HG02759 (cell line): ENCODE results near the gene RNF157.
"Not testable (repeated sequence)": the region's sequence is repeated elsewhere in the genome, so short reads cannot be mapped to it uniquely, and the experiment has no call there.

ENCODE experiments used
- ATAC-seq: cut with Tn5 transposase; IDR thresholded peaks from one replicate; pipeline ENCODE4 v1.9.1; 2021; ENCODE audit warnings: mild to moderate bottlenecking, moderate library complexity; ENCODE audit not compliant: unreplicated experiment

Gene RNF157

DNA sequence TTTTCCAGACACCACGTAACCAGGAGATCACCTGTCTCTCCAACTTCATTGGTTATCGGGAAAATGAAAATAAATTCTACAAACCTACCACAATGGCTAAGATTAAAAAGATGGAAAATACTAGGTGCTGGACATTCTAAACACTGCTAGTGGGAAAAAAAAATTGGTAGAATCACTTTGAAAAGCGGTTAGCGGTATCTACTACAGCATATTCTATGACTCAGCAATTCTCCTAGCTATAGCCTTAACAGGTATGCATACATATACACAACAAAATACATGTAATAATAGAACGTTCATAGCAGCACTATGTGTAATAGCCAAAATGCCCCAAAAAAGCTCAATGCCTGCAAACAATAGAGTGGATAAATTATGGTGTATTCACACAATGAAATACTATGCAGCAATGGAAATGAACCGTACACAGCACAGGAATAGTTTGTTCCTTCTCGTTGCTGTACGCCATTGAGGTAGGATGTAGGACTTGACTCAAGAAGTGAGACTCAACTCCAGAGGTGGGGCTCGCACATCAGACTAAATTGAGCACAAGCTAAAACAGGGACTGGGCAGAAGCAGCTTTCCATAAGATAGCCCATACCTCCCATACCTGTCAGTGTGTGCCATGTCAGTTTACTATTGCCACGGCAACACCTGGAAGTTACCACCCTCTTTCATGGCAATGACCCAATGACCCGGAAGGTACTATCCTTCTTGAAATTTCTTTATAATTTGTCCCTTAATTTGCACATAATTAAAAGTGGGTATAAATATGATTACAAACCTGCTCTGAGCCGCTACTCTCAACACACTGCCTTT is 44.8 kb downstream of the RNF157 start:
- ATAC-seq = no peak

DNA sequence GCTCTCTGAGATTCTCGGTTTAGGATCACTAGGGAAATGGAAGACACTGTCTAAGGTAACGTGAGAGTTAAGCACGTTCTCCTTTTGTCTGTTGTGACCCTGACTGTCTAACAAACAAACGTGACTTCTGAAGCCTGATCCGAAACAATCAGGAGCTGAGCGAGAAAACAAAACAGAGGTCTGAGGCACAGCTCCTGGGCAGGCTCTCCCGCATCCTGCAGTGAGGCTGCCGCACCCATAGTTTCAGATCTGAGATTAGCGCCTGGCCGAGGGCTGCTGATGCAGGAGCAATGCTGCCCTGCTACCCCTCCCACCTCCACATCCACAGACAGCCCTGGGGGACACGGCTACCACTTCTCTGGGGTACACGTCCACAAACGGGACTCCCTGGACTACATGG is 46.7 kb downstream of the RNF157 start:
- no peak for ATAC-seq

- peak; percentile 65 for ATAC-seq
Observed at GRCh38 chr17:76191896-76192295, 48.4 kb downstream of the RNF157 start.

DNA sequence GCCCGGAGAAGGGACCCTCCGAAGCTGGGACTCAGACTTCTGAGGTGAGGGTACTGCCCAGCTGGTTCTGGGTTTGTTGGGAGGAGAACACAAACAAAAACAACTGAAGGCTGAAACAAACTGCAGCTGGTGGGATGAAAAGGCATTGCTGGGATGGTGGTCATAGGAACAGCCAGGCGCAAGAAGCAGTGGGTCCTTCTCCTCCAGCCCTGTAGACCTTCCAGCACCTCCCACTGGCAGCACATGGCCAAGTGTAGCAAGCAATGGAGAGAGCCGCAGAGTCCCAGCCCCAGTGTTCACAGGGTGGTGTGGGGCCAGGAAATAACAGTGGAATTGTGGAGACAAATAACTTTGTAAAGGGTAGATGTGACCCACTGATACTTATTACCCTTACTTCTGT is 50.6 kb downstream of the RNF157 start:
- no peak for ATAC-seq

- no peak for ATAC-seq
Observed at GRCh38 chr17:76189247-76189646, 51.0 kb downstream of the RNF157 start.

- no peak for ATAC-seq
Observed at GRCh38 chr17:76188213-76189016, 51.9 kb downstream of the RNF157 start.

DNA sequence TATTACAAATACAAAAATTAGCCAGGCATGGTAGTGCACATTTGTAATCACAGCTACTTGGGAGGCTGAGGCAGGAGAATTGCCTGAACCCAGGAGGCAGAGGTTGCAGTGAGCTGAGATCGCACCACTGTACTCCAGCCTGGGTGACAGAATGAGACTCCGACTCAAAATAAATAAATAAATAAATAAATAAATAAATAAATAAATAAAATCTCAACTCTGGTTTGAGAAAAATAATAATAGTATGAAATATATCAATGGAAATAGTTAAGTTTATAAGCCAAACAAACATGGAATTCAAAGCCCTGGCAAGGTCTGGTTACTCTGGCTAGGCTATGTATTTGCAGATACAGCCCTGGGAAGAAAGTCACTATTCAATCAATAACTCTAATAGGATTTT is 53.5 kb downstream of the RNF157 start:
- not testable (repeated sequence) for ATAC-seq

DNA sequence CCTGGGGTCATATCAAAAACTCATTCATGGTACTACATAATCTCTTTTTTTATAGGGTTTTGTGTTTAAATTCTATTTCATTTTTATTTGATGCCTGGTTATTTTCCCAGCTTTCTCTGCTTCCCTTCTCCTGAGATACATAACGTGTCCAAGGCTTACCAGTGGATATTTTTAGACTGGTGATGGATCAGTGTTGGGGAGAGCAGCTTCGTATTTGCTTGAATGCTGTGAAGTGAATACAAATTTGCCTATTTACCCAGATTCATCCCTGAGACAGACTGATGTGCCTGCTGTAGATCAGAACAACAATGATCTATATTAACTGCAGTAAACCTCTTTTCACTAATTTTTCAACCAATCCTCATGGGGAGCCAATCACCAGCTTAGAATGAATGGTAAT is 56.0 kb downstream of the RNF157 start:
- no peak for ATAC-seq

GRCh38 chr17:76182016-76182764 is 58.1 kb downstream of the RNF157 start:
- peak; percentile 81 for ATAC-seq

- ATAC-seq = no peak
Observed at GRCh38 chr17:76179496-76180467, 60.5 kb downstream of the RNF157 start.

- ATAC-seq = no peak
Observed at GRCh38 chr17:76178124-76178523, 62.2 kb downstream of the RNF157 start.

DNA sequence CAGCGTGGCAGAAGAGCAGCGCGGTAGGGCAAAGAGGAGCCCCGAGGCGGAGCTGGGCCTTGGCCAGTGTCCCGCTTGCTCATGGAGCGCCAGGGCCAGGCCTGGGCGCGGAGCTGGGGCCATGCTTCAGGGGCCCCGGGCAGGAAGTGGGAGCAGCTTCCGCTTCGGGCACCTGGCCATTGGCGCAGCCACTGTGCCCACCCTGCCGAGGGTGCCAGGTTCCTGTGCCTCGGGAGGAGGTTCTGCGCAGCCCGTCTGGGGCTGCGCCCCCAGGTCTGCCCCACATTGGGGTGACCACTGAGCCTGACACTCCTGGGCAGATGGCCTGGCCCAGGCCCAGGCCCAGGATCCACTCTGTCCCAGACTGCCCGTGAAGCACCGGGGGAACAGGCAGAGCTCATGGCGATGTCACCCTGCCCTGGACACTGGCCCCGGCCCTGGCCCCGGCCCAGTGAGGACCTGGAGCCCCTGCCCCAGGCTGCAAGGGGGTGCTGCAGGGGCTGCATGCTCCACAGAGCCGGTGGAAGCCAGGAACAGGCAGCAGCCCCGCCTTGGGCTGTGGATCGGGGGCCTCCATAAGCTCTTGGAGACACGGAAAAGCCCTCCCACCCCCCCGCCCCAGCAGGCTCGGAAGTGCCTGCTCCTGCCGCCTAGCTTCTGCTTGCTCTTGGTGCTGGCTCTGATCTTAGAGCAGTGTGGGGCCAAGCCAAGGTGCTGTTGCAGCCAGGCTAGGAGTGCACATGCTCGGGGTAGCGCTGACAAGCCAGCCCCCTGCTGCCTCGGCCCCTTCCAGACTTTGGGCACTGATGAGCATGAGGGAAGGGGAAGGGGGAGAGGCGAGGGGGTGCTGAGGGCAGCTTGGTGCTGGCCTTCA is 63.4 kb downstream of the RNF157 start:
- no peak for ATAC-seq

- no peak for ATAC-seq
Observed at GRCh38 chr17:76174037-76174436, 66.3 kb downstream of the RNF157 start.

DNA sequence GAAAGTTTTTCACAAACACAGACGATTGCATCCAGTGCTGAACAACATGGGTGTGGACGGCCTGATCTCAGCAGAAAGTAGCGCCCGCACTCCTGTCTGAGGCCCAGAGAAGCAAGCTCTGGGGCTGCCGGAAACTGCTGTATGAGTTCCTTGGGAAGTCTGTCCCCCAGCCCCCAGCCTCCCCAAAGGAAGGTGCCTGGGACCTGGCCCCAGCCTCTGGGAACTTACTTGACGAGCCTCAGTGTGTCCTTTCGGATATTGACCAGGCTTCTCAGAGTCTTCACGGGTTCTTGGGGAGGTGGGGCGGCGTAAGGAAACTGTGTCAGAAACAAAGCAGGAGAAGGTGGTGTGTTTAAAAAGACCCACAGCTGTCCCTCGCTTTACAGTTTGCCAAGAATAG is 66.8 kb downstream of the RNF157 start:
- ATAC-seq = no peak

- no peak for ATAC-seq
Observed at GRCh38 chr17:76171706-76172105, 68.6 kb downstream of the RNF157 start.

GRCh38 chr17:76170114-76170513 is 70.2 kb downstream of the RNF157 start:
- no peak for ATAC-seq

DNA sequence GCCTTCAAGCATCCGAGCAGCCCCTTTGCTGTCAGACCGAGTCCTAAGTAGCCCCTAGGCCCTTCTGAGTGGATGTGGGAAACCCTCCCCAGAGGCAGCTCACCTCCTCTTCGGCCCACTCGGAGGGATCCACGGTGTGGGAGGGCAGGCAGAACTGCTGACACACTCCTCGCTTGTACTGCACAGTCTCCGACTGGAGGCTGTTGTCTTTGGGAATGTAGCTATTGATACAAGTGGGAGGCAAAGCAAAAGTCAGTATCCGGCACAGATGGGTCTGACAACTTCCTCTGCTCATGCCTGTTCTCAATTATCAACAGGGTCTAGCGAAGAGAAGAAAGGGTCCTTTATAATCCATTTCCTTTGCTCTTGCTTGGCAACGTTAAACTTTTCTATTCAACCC is 73.4 kb downstream of the RNF157 start:
- ATAC-seq = no peak

GRCh38 chr17:76166168-76166567 is 74.1 kb downstream of the RNF157 start:
- ATAC-seq = no peak

DNA sequence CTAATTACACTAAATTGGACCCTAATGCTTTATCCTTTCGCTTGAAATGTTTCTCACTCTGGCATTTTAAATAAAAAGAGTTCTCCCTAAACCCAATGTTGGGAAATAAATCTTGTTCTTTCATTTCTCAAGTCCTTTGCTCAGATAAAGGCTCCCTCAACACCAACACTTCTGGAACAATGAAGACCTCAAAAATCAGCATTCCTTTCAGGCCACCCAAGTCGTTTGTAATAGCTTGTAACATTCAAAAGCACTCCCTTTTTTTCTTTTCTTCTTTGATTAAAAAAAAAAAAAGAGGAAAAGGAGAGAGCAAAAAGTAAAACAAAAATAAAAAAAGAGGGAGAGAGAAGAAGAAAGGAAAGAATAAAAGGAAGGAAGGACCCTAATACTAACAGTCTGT is 76.0 kb downstream of the RNF157 start:
- ATAC-seq = no peak
